ENCODE data around the gene AGAP3.

GRCh38 chr7:151161757-151162156, 75.5 kb downstream of the AGAP3 start:
- no peak for TF ChIP-seq CTCF (IDR thresholded peaks at IDR 0.05)
- no peak for TF ChIP-seq POLR2AphosphoS5 (IDR thresholded peaks at IDR 0.05)
- no peak for TF ChIP-seq POLR2A (IDR thresholded peaks at IDR 0.05)
- TF ChIP-seq EP300 (IDR thresholded peaks at IDR 0.05): no peak
